H9 (cell line): ENCODE results near the gene NAV1. TPM values are rescaled to one million over a fixed set of nuclear protein-coding genes. Genes with fewer than 3 reads are reported as not detected.

ENCODE experiments used
- DNase-seq: peaks from one replicate; pipeline ENCODE4 v3.0.0-alpha.2; 2017
- H2AFZ ChIP-seq: one replicate; pipeline ENCODE4 v1.6.1; 2013; ENCODE audit warnings: mild to moderate bottlenecking, low read length, control low read depth, moderate library complexity
- H2AK5ac ChIP-seq: 2 replicates; pipeline ENCODE4 v1.6.1; 2013; ENCODE audit warnings: low read length, control low read depth, mixed read lengths; ENCODE audit not compliant: insufficient read length
- H2BK120ac ChIP-seq: one replicate; pipeline ENCODE4 v1.6.1; 2013; ENCODE audit warnings: low read depth, mild to moderate bottlenecking, low read length, control low read depth, inconsistent platforms; ENCODE audit not compliant: poor library complexity, severe bottlenecking
- H2BK12ac ChIP-seq: 2 replicates; pipeline ENCODE4 v1.6.1; 2013; ENCODE audit warnings: low read length, control low read depth, mixed read lengths, low read depth; ENCODE audit not compliant: insufficient read length
- H2BK15ac ChIP-seq: 2 replicates; pipeline ENCODE4 v1.6.1; 2013; ENCODE audit warnings: low read depth, low read length, control low read depth
- H2BK20ac ChIP-seq: one replicate; pipeline ENCODE4 v1.6.1; 2013; ENCODE audit warnings: low read depth, mild to moderate bottlenecking, low read length, control low read depth, inconsistent platforms; ENCODE audit not compliant: poor library complexity, severe bottlenecking
- H2BK5ac ChIP-seq: 2 replicates; pipeline ENCODE4 v1.6.1; 2013; ENCODE audit warnings: low read length, control low read depth, mixed read lengths; ENCODE audit not compliant: insufficient read length
- H3K14ac ChIP-seq: 2 replicates; pipeline ENCODE4 v1.6.1; 2013; ENCODE audit warnings: low read length, control low read depth; ENCODE audit not compliant: insufficient read depth
- H3K18ac ChIP-seq: 2 replicates; pipeline ENCODE4 v1.6.1; 2013; ENCODE audit warnings: low read depth, mild to moderate bottlenecking, mixed read lengths, low read length, control low read depth; ENCODE audit not compliant: insufficient read length
- H3K23ac ChIP-seq: 2 replicates; pipeline ENCODE4 v1.6.1; 2013; ENCODE audit warnings: low read length, control low read depth, mixed read lengths, low read depth; ENCODE audit not compliant: insufficient read length
- H3K23me2 ChIP-seq: 2 replicates; pipeline ENCODE4 v1.6.1; 2013; ENCODE audit warnings: low read depth, mild to moderate bottlenecking, mixed read lengths, low read length, control low read depth; ENCODE audit not compliant: insufficient read length, poor library complexity, severe bottlenecking
- H3K27ac ChIP-seq: 2 replicates; pipeline ENCODE4 v1.5.1; 2013; ENCODE audit warnings: low read length, control low read depth, mixed read lengths, low read depth; ENCODE audit not compliant: insufficient read length
- H3K27me3 ChIP-seq: 2 replicates; pipeline ENCODE4 v1.6.1; 2013; ENCODE audit warnings: low read length, control low read depth, inconsistent platforms; ENCODE audit not compliant: insufficient read depth
- H3K4ac ChIP-seq: 2 replicates; pipeline ENCODE4 v1.6.1; 2013; ENCODE audit warnings: low read depth, mild to moderate bottlenecking, control low read depth, inconsistent platforms, low read length, moderate library complexity
- H3K4me1 ChIP-seq: 2 replicates; pipeline ENCODE4 v1.6.1; 2013; ENCODE audit warnings: low read length, control low read depth, inconsistent platforms; ENCODE audit not compliant: insufficient read depth
- H3K4me2 ChIP-seq: 2 replicates; pipeline ENCODE4 v1.6.1; 2013; ENCODE audit warnings: low read length, control low read depth, mixed read lengths; ENCODE audit not compliant: insufficient read length, insufficient read depth
- H3K56ac ChIP-seq: 2 replicates; pipeline ENCODE4 v1.6.1; 2013; ENCODE audit warnings: low read depth, mild to moderate bottlenecking, mixed read lengths, low read length, control low read depth; ENCODE audit not compliant: insufficient read length
- H3K79me1 ChIP-seq: 2 replicates; pipeline ENCODE4 v1.6.1; 2013; ENCODE audit warnings: low read depth, mild to moderate bottlenecking, moderate library complexity, low read length, control low read depth, inconsistent platforms; ENCODE audit not compliant: insufficient read depth, poor library complexity, severe bottlenecking
- H3K79me2 ChIP-seq: 2 replicates; pipeline ENCODE4 v1.6.1; 2013; ENCODE audit warnings: low read length, control low read depth, inconsistent platforms; ENCODE audit not compliant: insufficient read depth
- H3K9ac ChIP-seq: 2 replicates; pipeline ENCODE4 v1.6.1; 2013; ENCODE audit warnings: low read length, control low read depth, mixed read lengths; ENCODE audit not compliant: insufficient read length; ENCODE audit errors: extremely low read depth
- H3K9me3 ChIP-seq: one replicate; pipeline ENCODE4 v1.6.1; 2013; ENCODE audit warnings: low read depth, low read length, inconsistent platforms; ENCODE audit not compliant: control insufficient read depth
- H3T11ph ChIP-seq: one replicate; pipeline ENCODE4 v1.6.1; 2013; ENCODE audit warnings: mild to moderate bottlenecking, low read length, control low read depth, inconsistent platforms
- H4K20me1 ChIP-seq: one replicate; pipeline ENCODE4 v1.6.1; 2013; ENCODE audit not compliant: control insufficient read depth, insufficient read length, insufficient read depth
- H4K5ac ChIP-seq: 2 replicates; pipeline ENCODE4 v1.6.1; 2013; ENCODE audit warnings: low read depth, mild to moderate bottlenecking, mixed read lengths, low read length, control low read depth; ENCODE audit not compliant: insufficient read length
- H4K8ac ChIP-seq: replicated peaks from 2 replicates; pipeline ENCODE4 v1.6.1; 2013; ENCODE audit warnings: low read length, control low read depth, mixed read lengths, low read depth; ENCODE audit not compliant: insufficient read length
- H4K91ac ChIP-seq: 2 replicates; pipeline ENCODE4 v1.6.1; 2013; ENCODE audit warnings: low read depth, mild to moderate bottlenecking, moderate library complexity, mixed read lengths, low read length, control low read depth; ENCODE audit not compliant: insufficient read length
- H3K27ac Mint-ChIP-seq, 3 experiments: 2 replicates in 2 of 3; 3 replicates in 1 of 3; pipeline ENCODE4 v1.8.0; 2020 to 2021; ENCODE audit warnings: mixed read lengths in 3 of 3, mild to moderate bottlenecking in 1 of 3, moderate library complexity in 1 of 3
- H3K27me3 Mint-ChIP-seq: 2 replicates; pipeline ENCODE4 v1.8.0; 2021; ENCODE audit warnings: low read depth, mild to moderate bottlenecking, moderate library complexity, mixed read lengths
- H3K36me3 Mint-ChIP-seq, 3 experiments: 2 replicates in 2 of 3; 3 replicates in 1 of 3; pipeline ENCODE4 v1.8.0; 2020 to 2021; ENCODE audit warnings: low read depth in 3 of 3, mixed read lengths in 3 of 3; ENCODE audit not compliant: insufficient read depth in 1 of 3
- H3K4me1 Mint-ChIP-seq, 2 experiments: 2 replicates each; pipeline ENCODE4 v1.8.0; 2020; ENCODE audit warnings: mixed read lengths in 2 of 2
- H3K4me3 Mint-ChIP-seq, 2 experiments: 2 replicates in 1 of 2; 3 replicates in 1 of 2; pipeline ENCODE4 v1.8.0; 2020 to 2021; ENCODE audit warnings: mild to moderate bottlenecking in 2 of 2, mixed read lengths in 2 of 2, moderate library complexity in 1 of 2
- H3K9me3 Mint-ChIP-seq, 2 experiments: 2 replicates in 1 of 2; 3 replicates in 1 of 2; pipeline ENCODE4 v1.8.0; 2020; ENCODE audit warnings: mild to moderate bottlenecking in 2 of 2, mixed read lengths in 2 of 2, moderate library complexity in 1 of 2
- CTCF ChIP-seq: fragments of 200-600 bp; sonication (generic); conservative IDR thresholded peaks from 3 replicates; pipeline ENCODE4 v1.8.0; 2021; ENCODE audit warnings: antibody characterized with exemption, mild to moderate bottlenecking
- WGBS: extraction: QIAGEN DNeasy Blood & Tissue Kit; methylation state at CpG from one replicate; pipeline ENCODE4 v1.1.7; 2013; ENCODE audit warnings: missing lambda C conversion rate, low lambda C conversion rate, mixed read lengths; ENCODE audit not compliant: insufficient read length; ENCODE audit errors: extremely low coverage; 5-methylcytosine and 5-hydroxymethylcytosine counted together
- total RNA-seq: library from RNA; stranded (reverse); gene quantifications from 2 replicates; pipeline ENCODE4 v1.2.1, GENCODE V29; 2021

The NAV1 gene
- total RNA-seq, 1 experiment from 2014 or later, result 20.5 TPM

GRCh38 chr1:201513498-201514243 lies 25.3 kb upstream of the NAV1 start:
- no peak overlapping the region for H2BK20ac ChIP-seq
- no peak overlapping the region for H2AFZ ChIP-seq
- no peak overlapping the region for H3K56ac ChIP-seq
- Mint-ChIP-seq H3K36me3 (no peaks in the 10 kb centered on the region), H3K4me3 (no peak overlapping the region), H3K9me3 (no peaks in the 10 kb centered on the region), H3K27ac (no peak overlapping the region), H3K27me3 (peaks cover 3% of the 10 kb centered on the region; the same call in 1 of the 2 replicates), H3K4me1 (peaks cover 19 to 20% of the 10 kb centered on the region in 2 experiments)
- H3K79me1 ChIP-seq, result no peaks in the 10 kb centered on the region
- 0 out of 2 replicates have a peak, but pooled peaks cover 4% of the 10 kb centered on the region for H3K27me3 ChIP-seq
- no peak overlapping the region for H3K27ac ChIP-seq
- H4K91ac ChIP-seq, result no peak overlapping the region
- H2BK12ac ChIP-seq, result no peak overlapping the region
- H3K4me2 ChIP-seq, result no peak overlapping the region
- H3K23me2 ChIP-seq, result no peaks in the 10 kb centered on the region
- H3K23ac ChIP-seq, result no peak overlapping the region
- no peak overlapping the region for H3K4ac ChIP-seq
- no peaks in the 10 kb centered on the region for H3K79me2 ChIP-seq
- DNase-seq, result no peak
- H2BK120ac ChIP-seq, result no peak overlapping the region
- H4K5ac ChIP-seq, result no peak overlapping the region
- no peak overlapping the region for H4K8ac ChIP-seq
- no peak overlapping the region for H2AK5ac ChIP-seq
- no peaks in the 10 kb centered on the region for H3K9me3 ChIP-seq
- no peak overlapping the region for H2BK5ac ChIP-seq
- no peak for TF ChIP-seq CTCF
- no peak overlapping the region for H3K18ac ChIP-seq
- H3K9ac ChIP-seq, result no peak overlapping the region
- H3K4me1 ChIP-seq, result no peaks in the 10 kb centered on the region; the same call in 1 of the 2 replicates
- no peaks in the 10 kb centered on the region for H4K20me1 ChIP-seq
- no peak overlapping the region for H3T11ph ChIP-seq
- whole genome bisulfite sequencing, result no CpG with 5 or more reads among the region's 6 CpGs
- no peak overlapping the region for H2BK15ac ChIP-seq
- no peak overlapping the region for H3K14ac ChIP-seq
